K562 (cell line): ENCODE data around the gene ZNHIT2. TPM values are rescaled to one million over a fixed set of nuclear protein-coding genes. Genes with fewer than 3 reads are reported as not detected.

Experiments
- ATAC-seq: fragments of 200-7000 bp; cut with Tn5 transposase; 3 replicates; pipeline ENCODE4 v1.9.1; 2020; ENCODE audit warnings: moderate library complexity
- BruUV-seq: library from RNA; stranded (reverse); fragments of 400-500 nt; replicated peaks from 2 replicates; lab custom pipeline; 2021; lab: Mats Ljungman, UMichigan
- CTCF ChIA-PET: fragments of 300-600 bp; formaldehyde crosslinking; extraction: SDS; loops from one replicate; lab custom pipeline; 2021; ENCODE audit warnings: low intra/inter-chr PET ratio; lab: Yijun Ruan, JAX
- POLR2A ChIA-PET: fragments of 300-600, 350-650 bp; sonication (Branson Sonifier 250); formaldehyde crosslinking; extraction: SDS; loops from one replicate; lab custom pipeline; 2021; ENCODE audit warnings: antibody characterized with exemption, inconsistent platforms; lab: Yijun Ruan, JAX
- DNase-seq, 4 experiments: peaks; one replicate each; pipeline versions ENCODE4 v3.0.0 to v3.0.0-alpha.2; 2011 to 2018; ENCODE audit warnings: low spot score in 3 of 4, mixed read lengths in 3 of 4; ENCODE audit errors: extremely low read depth in 1 of 4
- FAIRE-seq: peaks from 2 replicates; lab custom pipeline; 2011; peaks lifted over from hg19 to GRCh38; lab: Jason Lieb, UNC
- H2AFZ ChIP-seq: 2 replicates; pipeline ENCODE4 v1.6.0; 2011; ENCODE audit warnings: low read depth, low read length, control low read depth, inconsistent platforms
- H3K27ac ChIP-seq: fragments of 200-600 bp; 3 replicates; pipeline ENCODE4 v1.8.0; 2011; ENCODE audit warnings: low read depth, mild to moderate bottlenecking, control low read depth, inconsistent platforms, low read length, moderate library complexity, mixed read lengths; ENCODE audit errors: extremely low read depth
- H3K27me3 ChIP-seq, 2 experiments: fragments of 300-600 bp in 1 of 2; 2 replicates in 1 of 2; 3 replicates in 1 of 2; pipeline versions ENCODE4 v1.6.0 to v1.8.0; 2011; ENCODE audit warnings: inconsistent platforms in 2 of 2, low read length in 2 of 2, mild to moderate bottlenecking in 1 of 2, mixed read lengths in 1 of 2, moderate library complexity in 1 of 2; ENCODE audit not compliant: control insufficient read depth in 2 of 2, insufficient read depth in 2 of 2
- H3K36me3 ChIP-seq: fragments of 300-600 bp; 3 replicates; pipeline ENCODE4 v1.8.0; 2011; ENCODE audit warnings: mild to moderate bottlenecking, low read length, inconsistent platforms; ENCODE audit not compliant: control insufficient read depth, insufficient read depth
- H3K4me1 ChIP-seq, 2 experiments: fragments of 200-600 bp in 1 of 2; replicated peaks in 1 of 2; 2 replicates in 1 of 2; 3 replicates in 1 of 2; pipeline versions ENCODE4 v1.5.1 to v1.8.0; 2011; ENCODE audit warnings: inconsistent platforms in 2 of 2, low read length in 2 of 2, mild to moderate bottlenecking in 1 of 2, mixed read lengths in 1 of 2, moderate library complexity in 1 of 2; ENCODE audit not compliant: control insufficient read depth in 2 of 2, insufficient read depth in 2 of 2
- H3K4me2 ChIP-seq: 2 replicates; pipeline ENCODE4 v1.6.1; 2011; ENCODE audit warnings: low read length, control low read depth, inconsistent platforms, mixed read lengths; ENCODE audit not compliant: insufficient read depth
- H3K4me3 ChIP-seq: fragments of 200-600 bp; sonication (generic), shearing (Covaris generic); 2 replicates; pipeline ENCODE4 v1.5.1; 2016; ENCODE audit warnings: control low read depth, inconsistent platforms
- H3K79me2 ChIP-seq: fragments of 200-600 bp; 3 replicates; pipeline ENCODE4 v1.8.0; 2011; ENCODE audit warnings: low read length, inconsistent platforms; ENCODE audit not compliant: control insufficient read depth, insufficient read depth
- H3K9ac ChIP-seq, 2 experiments: 2 replicates each; pipeline versions ENCODE4 v1.6.0 to v1.6.1; 2011; ENCODE audit warnings: low read depth in 2 of 2, low read length in 2 of 2, control low read depth in 1 of 2, inconsistent platforms in 1 of 2, mild to moderate bottlenecking in 1 of 2, mixed read lengths in 1 of 2; ENCODE audit not compliant: insufficient read depth in 1 of 2
- H3K9me1 ChIP-seq: one replicate; pipeline ENCODE4 v1.6.0; 2011; ENCODE audit warnings: inconsistent platforms, mild to moderate bottlenecking, low read length, moderate library complexity; ENCODE audit not compliant: control insufficient read depth, insufficient read depth
- H3K9me3 ChIP-seq: replicated peaks from 2 replicates; pipeline ENCODE4 v1.5.1; 2011; ENCODE audit warnings: low read depth, low read length, inconsistent platforms; ENCODE audit not compliant: control insufficient read depth, insufficient read depth
- H4K20me1 ChIP-seq: replicated peaks from 2 replicates; pipeline ENCODE4 v1.6.1; 2011; ENCODE audit warnings: low read length, inconsistent platforms, mixed read lengths; ENCODE audit not compliant: control insufficient read depth, insufficient read depth
- BRD9 ChIP-seq: fragments of 450-650 bp; IDR thresholded peaks from 2 replicates; pipeline ENCODE4 v1.6.1; 2018; ENCODE audit warnings: low read depth; ENCODE audit not compliant: partially characterized antibody
- CBFA2T3 ChIP-seq: fragments of 450-650 bp; IDR thresholded peaks from 2 replicates; pipeline ENCODE4 v1.6.1; 2017
- CLOCK ChIP-seq: fragments of 250-450 bp; sonication (Bioruptor Pico); IDR thresholded peaks from 2 replicates; pipeline ENCODE4 v1.4.0; 2020; ENCODE audit warnings: mild to moderate bottlenecking, moderate library complexity, borderline replicate concordance
- SRF ChIP-seq, 2 experiments: fragments of 250-450, 450-650 bp in 1 of 2; sonication (Bioruptor Pico) in 1 of 2; sonication (generic) in 1 of 2; formaldehyde crosslinking; IDR thresholded peaks; 2 replicates each; pipeline versions ENCODE4 v1.5.0 to v1.5.1; 2020 to 2022; ENCODE audit warnings: mild to moderate bottlenecking in 1 of 2, missing genetic modification reagents in 1 of 2
- TCF3 ChIP-seq: sonication (generic); formaldehyde crosslinking; IDR thresholded peaks from 2 replicates; pipeline ENCODE4 v1.4.0; 2020; ENCODE audit warnings: mild to moderate bottlenecking, missing genetic modification reagents
- WGBS: fragments of 100-300 bp; shearing (Covaris generic); methylation state at CpG from one replicate; pipeline ENCODE4 v1.1.6; 2016; ENCODE audit warnings: low coverage, mixed read lengths; ENCODE audit not compliant: insufficient coverage; ENCODE audit errors: missing lambda C conversion rate; 5-methylcytosine and 5-hydroxymethylcytosine counted together
- in situ Hi-C: fragments of 300-500 bp; cut with MboI; formaldehyde crosslinking; loops from 4 replicates; pipeline ENCODE4 v1.15.0; 2018; ENCODE audit warnings: inconsistent platforms, mixed read lengths
- intact Hi-C: fragments of 100-400 bp; cut with micrococcal nuclease; formaldehyde crosslinking; loops from 2 replicates; pipeline ENCODE4 v1.14.2; 2022
- polyA plus RNA-seq, 8 experiments: library from polyadenylated mRNA; depleted of rRNA in 4 of 8; stranded (reverse) in 5 of 8; unstranded in 3 of 8; fragments of >200 nt; fragmentation: Nextera tagmentation in 2 of 8; fragmentation: Illumina TruSeq in 1 of 8; extraction: Ambion mirVana in 2 of 8; extraction: Trizol in 1 of 8; gene quantifications; 2 replicates each; pipeline versions ENCODE4 v1.2.1 to v1.2.3, GENCODE V29; 2011 to 2014; ENCODE audit warnings: inconsistent platforms in 1 of 8, missing spikeins in 1 of 8
- total RNA-seq, 7 experiments: library from RNA; depleted of rRNA in 6 of 7; stranded (reverse); fragments of >200 nt in 6 of 7; fragmentation: Illumina TruSeq in 2 of 7; extraction: Trizol in 2 of 7; gene quantifications; 2 replicates each; pipeline versions ENCODE4 v1.2.1 to v1.2.3, GENCODE V29; 2011 to 2021; ENCODE audit warnings: low replicate concordance in 1 of 7

Gene ZNHIT2
- total and polyA plus RNA-seq, 9 of the 15 experiments (the other 6 are each of a cell fraction or from before 2014, with no cell fraction given) = 0.08 to 39.0 (median 2.5) TPM

GRCh38 chr11:65132238-65132987 lies 14.9 kb upstream of the ZNHIT2 start:
- WGBS = 49% methylated on average over 8 of the region's 10 CpGs
- Histone ChIP-seq H2AFZ (no peak overlapping the region), H3K9ac (peak overlapping the region; percentile 98 to 99), H3K4me3 (peak overlapping the region; percentile 96; the same call in 1 of the 2 replicates), H3K79me2 (peaks cover 41% of the 10 kb centered on the region), H3K4me1 (peaks cover 21 to 49% of the 10 kb centered on the region in 2 experiments; a peak in 4 of 5 replicates), H3K9me1 (peaks cover 4% of the 10 kb centered on the region), H3K36me3 (peaks cover 55% of the 10 kb centered on the region), H3K4me2 (peak overlapping the region; percentile 98), H3K9me3 (no peaks in the 10 kb centered on the region), H3K27me3 (no peaks in the 10 kb centered on the region; a peak in 1 of 5 replicates), H4K20me1 (peaks cover 9% of the 10 kb centered on the region; the same call in 1 of the 2 replicates), H3K27ac (peak overlapping the region; percentile 47; the same call in 2 of the 3 replicates)
- FAIRE-seq = no peak
- intact Hi-C loops = no loop called here
- ChIA-PET CTCF (no interaction called here), POLR2A (interaction anchor here (0.6 to 8.4 kb wide), 5 partner anchors 12 to 136 kb away, joined by 3 to 182 read pairs (median 4); partner anchors contain the start of genes BATF2, FAU, MRPL49 and SPDYC)
- in situ Hi-C loops = no loop called here
- peak in 1 of 4 experiments; percentile 63 for DNase-seq
- no peak for ATAC-seq
- TF ChIP-seq CBFA2T3 (peak; percentile 49), CLOCK (no peak), TCF3 (CRISPR knock-in tag) (0 out of 2 replicates have a peak, but pooled peaks have one; percentile 35), SRF (CRISPR knock-in tag; IDR thresholded peaks at IDR 0.05) (no peak), BRD9 (no peak)
- no TSS peak for BruUV-seq
